ENCODE results near the gene FRAS1. TPM values are rescaled to one million over a fixed set of nuclear protein-coding genes. Genes with fewer than 3 reads are reported as not detected.

Gene FRAS1
- total RNA-seq, 2 donors from 2014 or later: 6.4 to 11.0 TPM

GRCh38 chr4:78532046-78532445 is 474.9 kb downstream of the FRAS1 start:
- intact Hi-C loops (cut with DNase I): no loop called here

GRCh38 chr4:78533854-78534253 is 476.7 kb downstream of the FRAS1 start:
- Histone ChIP-seq H3K9me3 (no peaks in the 10 kb centered on the region), H3K4me3 (no peak overlapping the region), H3K27ac (no peak overlapping the region), H3K27me3 (replicated peaks; ENCODE audit: insufficient read depth) (no peaks in the 10 kb centered on the region), H3K36me3 (no peaks in the 10 kb centered on the region), H3K4me1 (replicated peaks) (no peaks in the 10 kb centered on the region)
- no peak for TF ChIP-seq CTCF (IDR thresholded peaks at IDR 0.05)
- TF ChIP-seq POLR2A (IDR thresholded peaks at IDR 0.05): no peak
- TF ChIP-seq POLR2AphosphoS5 (IDR thresholded peaks at IDR 0.05): no peak
- DNase-seq (ENCODE audit: low spot score): no peak
- 73% methylated on average over 5 of the region's 5 CpGs for WGBS
- intact Hi-C loops (cut with DNase I): no loop called here

More at GRCh38 chr4:78532046-78532445, 474.9 kb downstream of the FRAS1 start:
- Histone ChIP-seq H3K4me1 (replicated peaks) (no peaks in the 10 kb centered on the region), H3K27ac (no peak overlapping the region), H3K9me3 (no peaks in the 10 kb centered on the region), H3K36me3 (no peaks in the 10 kb centered on the region), H3K27me3 (replicated peaks; ENCODE audit: insufficient read depth) (no peaks in the 10 kb centered on the region), H3K4me3 (no peak overlapping the region)
- TF ChIP-seq POLR2AphosphoS5 (IDR thresholded peaks at IDR 0.05): no peak
- no peak for TF ChIP-seq CTCF (IDR thresholded peaks at IDR 0.05)
- no peak for TF ChIP-seq POLR2A (IDR thresholded peaks at IDR 0.05)
- no peak for DNase-seq (ENCODE audit: low spot score)
- WGBS: 83% methylated on average over 1 of the region's 1 CpG

- H3K27ac ChIP-seq: no peak overlapping the region
- no peaks in the 10 kb centered on the region for H3K4me1 ChIP-seq (replicated peaks)
- no peaks in the 10 kb centered on the region for H3K36me3 ChIP-seq
- no peaks in the 10 kb centered on the region for H3K9me3 ChIP-seq
- no peaks in the 10 kb centered on the region for H3K27me3 ChIP-seq (replicated peaks; ENCODE audit: insufficient read depth)
- no peak for DNase-seq (ENCODE audit: low spot score)
- H3K4me3 ChIP-seq: no peak overlapping the region
- WGBS: 86% methylated on average over 4 of the region's 4 CpGs
- no peak for TF ChIP-seq CTCF (IDR thresholded peaks at IDR 0.05)
- no peak for TF ChIP-seq POLR2AphosphoS5 (IDR thresholded peaks at IDR 0.05)
- TF ChIP-seq POLR2A (IDR thresholded peaks at IDR 0.05): no peak
- intact Hi-C loops (cut with DNase I): no loop called here
Measured at GRCh38 chr4:78534286-78534955, 477.3 kb downstream of the FRAS1 start.

GRCh38 chr4:78542373-78542772 is 485.2 kb downstream of the FRAS1 start:
- H3K27ac ChIP-seq: no peak overlapping the region
- H3K4me3 ChIP-seq: no peak overlapping the region
- no peaks in the 10 kb centered on the region for H3K27me3 ChIP-seq (replicated peaks; ENCODE audit: insufficient read depth)
- H3K4me1 ChIP-seq (replicated peaks): no peaks in the 10 kb centered on the region
- no peaks in the 10 kb centered on the region for H3K36me3 ChIP-seq
- intact Hi-C loops (cut with DNase I): no loop called here
- WGBS: 86% methylated on average over 5 of the region's 5 CpGs
- no peak for DNase-seq (ENCODE audit: low spot score)
- TF ChIP-seq POLR2AphosphoS5 (IDR thresholded peaks at IDR 0.05): no peak
- no peak for TF ChIP-seq CTCF (IDR thresholded peaks at IDR 0.05)
- TF ChIP-seq POLR2A (IDR thresholded peaks at IDR 0.05): no peak
- H3K9me3 ChIP-seq: no peaks in the 10 kb centered on the region

GRCh38 chr4:78543424-78544125 is 486.5 kb downstream of the FRAS1 start:
- Histone ChIP-seq H3K9me3 (no peaks in the 10 kb centered on the region), H3K27ac (no peak overlapping the region), H3K27me3 (replicated peaks; ENCODE audit: insufficient read depth) (no peaks in the 10 kb centered on the region), H3K4me3 (no peak overlapping the region), H3K36me3 (no peaks in the 10 kb centered on the region), H3K4me1 (replicated peaks) (no peaks in the 10 kb centered on the region)
- whole genome bisulfite sequencing: 90% methylated on average over 2 of the region's 2 CpGs
- intact Hi-C loops (cut with DNase I): no loop called here
- no peak for DNase-seq (ENCODE audit: low spot score)
- TF ChIP-seq POLR2AphosphoS5 (IDR thresholded peaks at IDR 0.05): no peak
- TF ChIP-seq CTCF (IDR thresholded peaks at IDR 0.05): no peak
- no peak for TF ChIP-seq POLR2A (IDR thresholded peaks at IDR 0.05)

All from prostate gland (tissue), 2 donors.